ENCODE measurements around the gene TAB3. TPM values are rescaled to one million over a fixed set of nuclear protein-coding genes. Genes with fewer than 3 reads are reported as not detected.

The TAB3 gene
- total RNA-seq, 1 experiment from 2014 or later, result 13.5 TPM

DNA sequence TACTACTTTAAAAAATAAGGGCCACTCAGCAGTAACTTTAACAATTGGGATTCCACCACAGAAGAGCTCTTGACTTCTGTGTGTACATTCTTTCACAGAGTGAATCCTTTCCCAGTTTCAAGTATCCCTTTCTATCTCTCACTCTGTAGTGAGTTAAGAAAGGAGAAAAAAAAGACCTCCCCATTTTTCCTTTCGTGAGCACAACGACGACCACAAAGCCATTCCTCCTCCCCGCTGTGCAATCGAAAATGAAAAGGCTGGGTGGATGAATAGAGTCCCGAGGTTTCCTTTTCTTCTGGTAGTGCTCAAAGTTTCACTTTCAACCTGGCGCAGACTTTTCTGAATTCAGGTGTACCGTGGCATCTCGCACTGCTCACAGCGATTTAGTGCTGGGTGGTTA is 58.0 kb downstream of the TAB3 start:
- H3K27ac Mint-ChIP-seq, result peak overlapping the region; percentile 54 to 95 (median 93); a peak in 6 of 7 replicates
- H3K4me3 Mint-ChIP-seq, result peak overlapping the region; percentile 42 to 64; a peak in 4 of 5 replicates
- Histone ChIP-seq H2BK12ac (ENCODE audit: insufficient read length, low read depth, low read length) (no peak overlapping the region), H3K9me3 (ENCODE audit: control insufficient read depth, low read depth, low read length) (no peaks in the 10 kb centered on the region), H2BK15ac (ENCODE audit: low read depth, low read length) (no peak overlapping the region), H2BK5ac (ENCODE audit: insufficient read length, low read length) (no peak overlapping the region), H2BK120ac (ENCODE audit: low read depth, low read length, poor library complexity, severe bottlenecking) (no peak overlapping the region), H3K18ac (ENCODE audit: insufficient read length, low read depth, low read length) (no peak overlapping the region), H3K4ac (ENCODE audit: low read depth, low read length) (no peak overlapping the region), H3K23ac (ENCODE audit: insufficient read length, low read depth, low read length) (no peak overlapping the region), H4K91ac (ENCODE audit: insufficient read length, low read depth, low read length) (no peak overlapping the region), H3T11ph (ENCODE audit: low read length) (no peak overlapping the region), H3K4me2 (ENCODE audit: insufficient read depth, insufficient read length, low read length) (peak overlapping the region; percentile 22), H2AK5ac (ENCODE audit: insufficient read length, low read length) (no peak overlapping the region), H3K79me2 (ENCODE audit: insufficient read depth, low read length) (no peaks in the 10 kb centered on the region), H2BK20ac (ENCODE audit: low read depth, low read length, poor library complexity, severe bottlenecking) (peak overlapping the region; percentile 96), H3K9ac (ENCODE audit: extremely low read depth, insufficient read length, low read length) (no peak overlapping the region), H3K14ac (ENCODE audit: insufficient read depth, low read length) (peak overlapping the region; percentile 51; the same call in 1 of the 2 replicates), H4K8ac (replicated peaks; ENCODE audit: insufficient read length, low read depth, low read length) (no peak overlapping the region), H3K27ac (ENCODE audit: insufficient read length, low read depth, low read length) (no peak overlapping the region), H3K27me3 (ENCODE audit: insufficient read depth, low read length) (no peaks in the 10 kb centered on the region), H3K79me1 (ENCODE audit: insufficient read depth, low read depth, low read length, poor library complexity, severe bottlenecking) (no peaks in the 10 kb centered on the region), H4K5ac (ENCODE audit: insufficient read length, low read depth, low read length) (no peak overlapping the region), H3K23me2 (ENCODE audit: insufficient read length, low read depth, low read length, poor library complexity, severe bottlenecking) (peaks cover 2% of the 10 kb centered on the region), H3K4me1 (ENCODE audit: insufficient read depth, low read length) (no peaks in the 10 kb centered on the region; the same call in 1 of the 2 replicates), H2AFZ (ENCODE audit: low read length) (no peak overlapping the region), H4K20me1 (ENCODE audit: control insufficient read depth, insufficient read depth, insufficient read length) (no peaks in the 10 kb centered on the region), H3K56ac (ENCODE audit: insufficient read length, low read depth, low read length) (no peak overlapping the region)
- DNase-seq, result no peak
- peaks cover 36 to 38% of the 10 kb centered on the region in 2 experiments for H3K9me3 Mint-ChIP-seq
- TF ChIP-seq, protein P1, sequence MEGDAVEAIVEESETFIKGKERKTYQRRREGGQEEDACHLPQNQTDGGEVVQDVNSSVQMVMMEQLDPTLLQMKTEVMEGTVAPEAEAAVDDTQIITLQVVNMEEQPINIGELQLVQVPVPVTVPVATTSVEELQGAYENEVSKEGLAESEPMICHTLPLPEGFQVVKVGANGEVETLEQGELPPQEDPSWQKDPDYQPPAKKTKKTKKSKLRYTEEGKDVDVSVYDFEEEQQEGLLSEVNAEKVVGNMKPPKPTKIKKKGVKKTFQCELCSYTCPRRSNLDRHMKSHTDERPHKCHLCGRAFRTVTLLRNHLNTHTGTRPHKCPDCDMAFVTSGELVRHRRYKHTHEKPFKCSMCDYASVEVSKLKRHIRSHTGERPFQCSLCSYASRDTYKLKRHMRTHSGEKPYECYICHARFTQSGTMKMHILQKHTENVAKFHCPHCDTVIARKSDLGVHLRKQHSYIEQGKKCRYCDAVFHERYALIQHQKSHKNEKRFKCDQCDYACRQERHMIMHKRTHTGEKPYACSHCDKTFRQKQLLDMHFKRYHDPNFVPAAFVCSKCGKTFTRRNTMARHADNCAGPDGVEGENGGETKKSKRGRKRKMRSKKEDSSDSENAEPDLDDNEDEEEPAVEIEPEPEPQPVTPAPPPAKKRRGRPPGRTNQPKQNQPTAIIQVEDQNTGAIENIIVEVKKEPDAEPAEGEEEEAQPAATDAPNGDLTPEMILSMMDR (conservative IDR thresholded peaks at IDR 0.05), result no peak
- peaks cover 7 to 20% (median 13%) of the 10 kb centered on the region in 3 experiments; a peak in 5 of 7 replicates for H3K36me3 Mint-ChIP-seq (ENCODE audit: insufficient read depth in 1 of 3, low read depth in 3 of 3)
- no peaks in the 10 kb centered on the region for H3K27me3 Mint-ChIP-seq (ENCODE audit: low read depth)
- H3K4me1 Mint-ChIP-seq, result peaks cover 26 to 39% of the 10 kb centered on the region in 2 experiments
- whole genome bisulfite sequencing (ENCODE audit: extremely low coverage, insufficient read length, low lambda C conversion rate), result no CpG with 5 or more reads among the region's 10 CpGs

All from H9 (cell line).